Tibial nerve (tissue), 4 donors: Measurements from ENCODE around the gene IRS2.

ENCODE experiments used
- EP300 ChIP-seq, 2 donors: sonication (generic); formaldehyde crosslinking; IDR thresholded peaks; one replicate each; pipeline ENCODE4 v1.6.1; 2017; ENCODE audit warnings: antibody characterized with exemption in 2 of 2, mild to moderate bottlenecking in 1 of 2
- POLR2A ChIP-seq, 2 donors: fragments of 450-650 bp; IDR thresholded peaks; one replicate each; pipeline ENCODE4 v1.6.1; 2017; ENCODE audit warnings: antibody characterized with exemption in 2 of 2, mild to moderate bottlenecking in 2 of 2, moderate library complexity in 2 of 2
- TF ChIP-seq, protein P1 (sequence below), 5 experiments: fragments of 200-600 bp in 3 of 5; fragments of 450-650 bp in 2 of 5; sonication (generic) in 3 of 5; IDR thresholded peaks; one replicate each; pipeline ENCODE4 v1.5.1; 2016 to 2019; ENCODE audit warnings: antibody characterized with exemption in 5 of 5, mild to moderate bottlenecking in 3 of 5, moderate library complexity in 2 of 5

DNA sequence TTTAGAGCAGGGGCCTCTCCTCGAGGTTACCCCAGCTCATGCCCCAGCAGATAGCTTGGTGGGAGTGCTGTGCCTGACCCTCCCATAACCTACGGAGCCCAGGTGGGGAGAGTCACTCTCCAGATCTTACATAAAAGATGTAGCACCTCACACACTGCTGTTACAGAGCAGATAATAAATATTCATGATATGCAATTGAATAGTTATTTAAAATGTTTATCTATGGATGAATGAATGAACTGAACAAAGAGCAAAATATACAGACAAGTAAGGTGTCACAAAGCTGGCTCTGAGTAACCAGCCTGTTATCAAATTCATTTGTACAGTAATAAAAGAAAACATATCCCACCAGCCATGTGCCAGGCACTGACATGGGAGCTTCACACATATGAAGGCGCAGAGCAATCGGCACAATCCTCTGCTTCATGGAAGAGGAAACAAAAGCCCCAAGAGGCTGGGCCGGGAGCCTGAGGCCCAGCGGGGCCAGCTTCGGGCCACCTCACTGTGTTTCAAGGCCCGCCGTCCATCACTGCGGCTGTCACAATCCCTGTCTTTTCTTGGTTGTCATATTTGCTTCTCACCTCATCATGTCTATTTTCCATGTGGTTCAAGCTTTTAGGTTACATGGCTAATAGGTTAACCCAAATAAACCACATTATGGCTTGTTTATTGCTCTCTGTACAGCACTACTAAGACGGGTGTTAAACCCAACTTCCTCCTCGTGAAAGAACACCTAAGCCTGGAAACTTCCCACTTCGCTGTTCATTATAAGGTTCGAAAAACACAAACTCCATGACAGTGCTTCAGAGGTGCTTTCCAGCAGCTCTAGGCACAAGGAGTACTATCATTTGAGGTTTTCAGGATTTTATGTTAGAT, 78.4 kb downstream of the IRS2 start:
- TF ChIP-seq, protein P1, sequence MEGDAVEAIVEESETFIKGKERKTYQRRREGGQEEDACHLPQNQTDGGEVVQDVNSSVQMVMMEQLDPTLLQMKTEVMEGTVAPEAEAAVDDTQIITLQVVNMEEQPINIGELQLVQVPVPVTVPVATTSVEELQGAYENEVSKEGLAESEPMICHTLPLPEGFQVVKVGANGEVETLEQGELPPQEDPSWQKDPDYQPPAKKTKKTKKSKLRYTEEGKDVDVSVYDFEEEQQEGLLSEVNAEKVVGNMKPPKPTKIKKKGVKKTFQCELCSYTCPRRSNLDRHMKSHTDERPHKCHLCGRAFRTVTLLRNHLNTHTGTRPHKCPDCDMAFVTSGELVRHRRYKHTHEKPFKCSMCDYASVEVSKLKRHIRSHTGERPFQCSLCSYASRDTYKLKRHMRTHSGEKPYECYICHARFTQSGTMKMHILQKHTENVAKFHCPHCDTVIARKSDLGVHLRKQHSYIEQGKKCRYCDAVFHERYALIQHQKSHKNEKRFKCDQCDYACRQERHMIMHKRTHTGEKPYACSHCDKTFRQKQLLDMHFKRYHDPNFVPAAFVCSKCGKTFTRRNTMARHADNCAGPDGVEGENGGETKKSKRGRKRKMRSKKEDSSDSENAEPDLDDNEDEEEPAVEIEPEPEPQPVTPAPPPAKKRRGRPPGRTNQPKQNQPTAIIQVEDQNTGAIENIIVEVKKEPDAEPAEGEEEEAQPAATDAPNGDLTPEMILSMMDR (IDR thresholded peaks at IDR 0.05), result no peak
- TF ChIP-seq POLR2A (IDR thresholded peaks at IDR 0.05) (no peak), EP300 (IDR thresholded peaks at IDR 0.05) (no peak)
